Sciatic nerve (tissue), 1 donor: ENCODE data around the gene IP6K3. TPM values are rescaled to one million over a fixed set of nuclear protein-coding genes. Genes with fewer than 3 reads are reported as not detected.

Source experiments
- microRNA-seq: library from miRNA; unstranded; fragments of <30 nt; microRNA quantifications from one replicate; pipeline ENCODE4 v1.2.0, GENCODE V29; 2020
- total RNA-seq: library from RNA; stranded (reverse); fragmentation: NEBNext Ultra II Directional; extraction: Animal tissue kit (Norgen Biotek cat#: 25700); gene quantifications from one replicate; pipeline ENCODE4 v1.2.1, GENCODE V29; 2021
- donor health status: DM: no; HTN: no; CAD: no.

IP6K3 gene
- total RNA-seq, 1 donor from 2014 or later = 0.31 TPM

Small RNA genes lying within 50 kb of the gene (microRNA-seq; reads per million reads assigned to microRNA genes)
- gene MIR3934 = 1.8 reads per million

Other genes with a start within 250 kb of the IP6K3 start
- gene BAK1, start 166.6 kb downstream of the IP6K3 start, total RNA-seq = 10.7 TPM
- gene ITPR3, start 125.6 kb downstream of the IP6K3 start, total RNA-seq = 88.6 TPM
- 32.7 TPM for gene UQCC2, start 35.2 kb downstream of the IP6K3 start, total RNA-seq
- gene LEMD2, start 42.2 kb upstream of the IP6K3 start, total RNA-seq = 55.2 TPM
- gene MLN, start 57.1 kb upstream of the IP6K3 start, total RNA-seq = not detected